Endothelial cell of umbilical vein (primary cell): ENCODE measurements around the gene DAD1. TPM values are rescaled to one million over a fixed set of nuclear protein-coding genes. Genes with fewer than 3 reads are reported as not detected.

Experiments
- polyA plus RNA-seq, 4 experiments: library from polyadenylated mRNA; depleted of rRNA in 3 of 4; stranded (reverse) in 3 of 4; unstranded in 1 of 4; fragments of >200 nt; gene quantifications; 2 replicates each; pipeline versions ENCODE4 v1.2.1 to v1.2.3, GENCODE V29; 2011 to 2012; ENCODE audit warnings: missing spikeins in 1 of 4
- small RNA-seq: library from RNA; depleted of rRNA; stranded (forward); fragments of <200 nt; gene quantifications from one replicate; pipeline ENCODE3, GENCODE V24; 2012; ENCODE audit warnings: low replicate concordance, low read depth; ENCODE audit not compliant: insufficient read depth, insufficient read length
- total RNA-seq: library from RNA; stranded (reverse); gene quantifications from 2 replicates; pipeline ENCODE4 v1.2.3, GENCODE V29; 2021

Gene DAD1
- total and polyA plus RNA-seq, 2 donors (not counting 3 experiments of a cell fraction or from before 2014, with no cell fraction given): 299 to 1,227 TPM

Small RNA genes lying within 50 kb of the gene (small RNA-seq; reads per million reads assigned to genes)
- not detected for gene TRAJ1
- not detected for gene TRAJ10
- gene TRAJ11: not detected
- not detected for gene TRAJ12
- gene TRAJ13: not detected
- gene TRAJ14: not detected
- gene TRAJ16: not detected
- not detected for gene TRAJ17
- gene TRAJ18: not detected
- not detected for gene TRAJ19
- not detected for gene TRAJ2
- not detected for gene TRAJ20
- gene TRAJ21: not detected
- gene TRAJ22: not detected
- not detected for gene TRAJ23
- gene TRAJ24: not detected
- not detected for gene TRAJ25
- gene TRAJ26: not detected
- gene TRAJ27: not detected
- gene TRAJ28: not detected
- gene TRAJ3: not detected
- gene TRAJ4: not detected
- gene TRAJ5: not detected
- gene TRAJ6: not detected
- gene TRAJ7: not detected
- gene TRAJ8: not detected
- not detected for gene TRAJ9

Other genes with a start within 250 kb of the DAD1 start
- 22.4 and 34.8 TPM in 2 replicates for gene ABHD4, start 9.1 kb upstream of the DAD1 start, total RNA-seq
- gene ABHD4, start 9.1 kb upstream of the DAD1 start, polyA plus RNA-seq: 45.5 and 50.7 TPM in 2 replicates
- not detected in 2 replicates for gene OR6J1, start 55.1 kb upstream of the DAD1 start, total RNA-seq
- gene OR6J1, start 55.1 kb upstream of the DAD1 start, polyA plus RNA-seq: not detected in 2 replicates
- gene OXA1L, start 177.5 kb upstream of the DAD1 start, total RNA-seq: 200 and 212 TPM in 2 replicates
- gene OXA1L, start 177.5 kb upstream of the DAD1 start, polyA plus RNA-seq: 294 and 328 TPM in 2 replicates
- gene SLC7A7, start 226.2 kb upstream of the DAD1 start, total RNA-seq: 18.5 and 22.5 TPM in 2 replicates
- 94.0 and 103 TPM in 2 replicates for gene SLC7A7, start 226.2 kb upstream of the DAD1 start, polyA plus RNA-seq
- gene MRPL52, start 240.7 kb upstream of the DAD1 start, total RNA-seq: 174 TPM in 2 replicates
- 81.1 and 127 TPM in 2 replicates for gene MRPL52, start 240.7 kb upstream of the DAD1 start, polyA plus RNA-seq
- gene MMP14, start 247.4 kb upstream of the DAD1 start, total RNA-seq: 603 and 615 TPM in 2 replicates
- 501 and 506 TPM in 2 replicates for gene MMP14, start 247.4 kb upstream of the DAD1 start, polyA plus RNA-seq